ENCODE measurements around the gene CCDC39. TPM values are rescaled to one million over a fixed set of nuclear protein-coding genes. Genes with fewer than 3 reads are reported as not detected.

The CCDC39 gene
- total and polyA plus RNA-seq, 2 of the 13 experiments (the other 11 are each of a cell fraction or from before 2014, with no cell fraction given), result not detected

GRCh38 chr3:180611006-180611405 is 68.3 kb downstream of the CCDC39 start:
- Histone ChIP-seq H3K9me3 (ENCODE audit: low read length) (no peaks in the 10 kb centered on the region), H3K4me2 (ENCODE audit: low read depth, low read length) (no peak overlapping the region), H2AFZ (ENCODE audit: low read length) (no peak overlapping the region), H3K4me3 (replicated peaks in 1 of 3; ENCODE audit: insufficient read depth in 1 of 3, low read depth in 2 of 3, low read length in 3 of 3) (no peak overlapping the region), H4K20me1 (ENCODE audit: insufficient read depth, low read length) (no peaks in the 10 kb centered on the region), H3K4me1 (ENCODE audit: insufficient read depth, low read length) (no peaks in the 10 kb centered on the region), H3K27ac (ENCODE audit: extremely low read length, insufficient read depth, low read length) (no peak overlapping the region), H3K36me3 (replicated peaks in 1 of 2; ENCODE audit: control insufficient read depth in 1 of 2, insufficient read depth in 2 of 2, low read length in 2 of 2) (peaks cover 4 to 64% of the 10 kb centered on the region in 2 experiments; a peak in 4 of 5 replicates), H3K9ac (ENCODE audit: insufficient read depth, low read depth, low read length) (no peak overlapping the region), H3K79me2 (ENCODE audit: insufficient read depth, low read length) (no peaks in the 10 kb centered on the region), H3K27me3 (ENCODE audit: control insufficient read depth in 1 of 2, insufficient read depth in 2 of 2, low read length in 2 of 2) (no peaks in the 10 kb centered on the region)
- DNase-seq (ENCODE audit: low spot score) (no peak), FAIRE-seq (no peak), ATAC-seq (no peak)
- in situ Hi-C loops (cut with HindIII; ENCODE audit: extremely low pct_ligation_motif_present, low pct_unique_long_range_greater_than_20kb) (loop anchor here (25.0 kb wide), 1 partner anchor 376 kb away; the partner anchor contains the start of gene DNAJC19), intact Hi-C loops (cut with micrococcal nuclease; ENCODE audit: unreplicated experiment) (no loop called here)
- POLR2A ChIA-PET, result interaction anchor here (2.2 kb wide), 1 partner anchor 9 kb away, joined by 10 read pairs; the partner anchor contains the start of gene TTC14
- no peak for TF ChIP-seq GABPB1 (CRISPR knock-in tag; IDR thresholded peaks at IDR 0.05)
- TF ChIP-seq TRIM24 (CRISPR knock-in tag; IDR thresholded peaks at IDR 0.05), result no peak
- no peak for TF ChIP-seq ARHGAP35 (CRISPR knock-in tag; IDR thresholded peaks at IDR 0.05; ENCODE audit: borderline replicate concordance)
- TF ChIP-seq ZNF142 (CRISPR knock-in tag; IDR thresholded peaks at IDR 0.05), result no peak
- no peak for TF ChIP-seq ZNF510 (CRISPR knock-in tag; IDR thresholded peaks at IDR 0.05; ENCODE audit: low read depth)
- TF ChIP-seq ZSCAN5A (CRISPR knock-in tag; IDR thresholded peaks at IDR 0.05; ENCODE audit: borderline replicate concordance), result no peak
- TF ChIP-seq KLF11 (CRISPR knock-in tag; IDR thresholded peaks at IDR 0.05), result no peak
- no peak for TF ChIP-seq ZNF616 (CRISPR knock-in tag; IDR thresholded peaks at IDR 0.05; ENCODE audit: low read depth)
- TF ChIP-seq GMEB1 (CRISPR knock-in tag; IDR thresholded peaks at IDR 0.05; ENCODE audit: borderline replicate concordance), result no peak
- TF ChIP-seq HOMEZ (CRISPR knock-in tag; IDR thresholded peaks at IDR 0.05; ENCODE audit: low read depth), result no peak
- TF ChIP-seq ZNF343 (CRISPR knock-in tag; IDR thresholded peaks at IDR 0.05), result no peak
- 98% methylated on average over 1 of the region's 1 CpG for WGBS (ENCODE audit: low lambda C conversion rate)
- CTCF ChIA-PET (ENCODE audit: low intra/inter-chr PET ratio, low total read pairs), result no interaction called here
- no TSS peak for BruUV-seq (replicated peaks)

Data from HepG2 (cell line).